Stimulated activated effector memory CD8-positive, alpha-beta T cell treated with anti-CD3 and anti-CD28 coated beads, Interleukin-12 subunit alpha, Interleukin-12 subunit beta, amount 100 ng/mL, for 72 hours (primary cell): Measurements from ENCODE around the gene LRRC7.
A peak's percentile ranks its signal among the peaks of the same experiment; 100 is the strongest.

Experiments used
- ATAC-seq: fragments of 150-1000 bp; cut with Tn5 transposase; 2 replicates; pipeline ENCODE4 v1.10.0; 2021
- DNase-seq, 2 donors: peaks; one replicate each; pipeline ENCODE4 v3.0.0; 2021 to 2022; ENCODE audit warnings: low spot score in 2 of 2
- H3K27ac Mint-ChIP-seq: one replicate; pipeline ENCODE4 v1.8.0; 2022; ENCODE audit warnings: mild to moderate bottlenecking, mixed read lengths
- H3K36me3 Mint-ChIP-seq: one replicate; pipeline ENCODE4 v1.8.0; 2022; ENCODE audit warnings: mild to moderate bottlenecking, mixed read lengths
- H3K4me1 Mint-ChIP-seq: one replicate; pipeline ENCODE4 v1.8.0; 2022; ENCODE audit warnings: mixed read lengths
- H3K4me3 Mint-ChIP-seq: one replicate; pipeline ENCODE4 v1.8.0; 2022; ENCODE audit warnings: mild to moderate bottlenecking, mixed read lengths
- H3K9me3 Mint-ChIP-seq: one replicate; pipeline ENCODE4 v1.8.0; 2022; ENCODE audit warnings: mixed read lengths

Gene LRRC7

GRCh38 chr1:69567652-69568420, at the start of gene LRRC7:
TSS of gene LRRC7 (plus strand) at chr1:69567922. CDS start at chr1:69568640, 718 bp downstream.
- Mint-ChIP-seq H3K36me3 (peaks cover 7% of the 10 kb centered on the region), H3K27ac (no peak within 1 kb of the TSS)

GRCh38 chr1:69519006-69519405, 48.7 kb upstream of the LRRC7 start:
- H3K9me3 Mint-ChIP-seq = peaks cover 14% of the 10 kb centered on the region
- ATAC-seq = no peak
- DNase-seq = no peak
- H3K4me3 Mint-ChIP-seq = no peak overlapping the region
- H3K4me1 Mint-ChIP-seq = no peaks in the 10 kb centered on the region
- no peak overlapping the region for H3K27ac Mint-ChIP-seq
- no peaks in the 10 kb centered on the region for H3K36me3 Mint-ChIP-seq

More at GRCh38 chr1:69567652-69568420, at the start of gene LRRC7:
- H3K4me3 Mint-ChIP-seq = no peak within 1 kb of the TSS
- H3K4me1 Mint-ChIP-seq = no peaks in the 10 kb centered on the region
- peaks cover 3% of the 10 kb centered on the region for H3K9me3 Mint-ChIP-seq
- ATAC-seq (peak; percentile 51), DNase-seq (no peak)

GRCh38 chr1:69520326-69520725, 47.4 kb upstream of the LRRC7 start:
- peaks cover 19% of the 10 kb centered on the region for H3K9me3 Mint-ChIP-seq
- DNase-seq (no peak), ATAC-seq (no peak)
- no peaks in the 10 kb centered on the region for H3K36me3 Mint-ChIP-seq
- no peaks in the 10 kb centered on the region for H3K4me1 Mint-ChIP-seq
- no peak overlapping the region for H3K4me3 Mint-ChIP-seq
- no peak overlapping the region for H3K27ac Mint-ChIP-seq

- ATAC-seq (no peak), DNase-seq (no peak)
- Mint-ChIP-seq H3K4me1 (no peaks in the 10 kb centered on the region), H3K27ac (no peak overlapping the region), H3K9me3 (peaks cover 21% of the 10 kb centered on the region), H3K36me3 (no peaks in the 10 kb centered on the region), H3K4me3 (no peak overlapping the region)
These were observed 44.7 kb upstream of the LRRC7 start for GRCh38 chr1:69523032-69523431.

GRCh38 chr1:69523461-69523860, 44.3 kb upstream of the LRRC7 start:
- no peaks in the 10 kb centered on the region for H3K4me1 Mint-ChIP-seq
- no peak overlapping the region for H3K27ac Mint-ChIP-seq
- H3K9me3 Mint-ChIP-seq = peaks cover 21% of the 10 kb centered on the region
- H3K36me3 Mint-ChIP-seq = no peaks in the 10 kb centered on the region
- no peak overlapping the region for H3K4me3 Mint-ChIP-seq
- ATAC-seq = no peak
- no peak for DNase-seq

- Mint-ChIP-seq H3K27ac (no peak overlapping the region), H3K36me3 (no peaks in the 10 kb centered on the region), H3K9me3 (peaks cover 21% of the 10 kb centered on the region), H3K4me3 (no peak overlapping the region), H3K4me1 (no peaks in the 10 kb centered on the region)
- ATAC-seq (no peak), DNase-seq (no peak)
These were observed 43.7 kb upstream of the LRRC7 start for GRCh38 chr1:69524015-69524414.

- H3K9me3 Mint-ChIP-seq = peaks cover 14% of the 10 kb centered on the region
- no peak for DNase-seq
- ATAC-seq = no peak
- no peaks in the 10 kb centered on the region for H3K36me3 Mint-ChIP-seq
- H3K4me1 Mint-ChIP-seq = no peaks in the 10 kb centered on the region
- no peak overlapping the region for H3K27ac Mint-ChIP-seq
- H3K4me3 Mint-ChIP-seq = no peak overlapping the region
These were observed 40.4 kb upstream of the LRRC7 start for GRCh38 chr1:69527273-69527672.

GRCh38 chr1:69528376-69528775, 39.3 kb upstream of the LRRC7 start:
- ATAC-seq (no peak), DNase-seq (no peak)
- no peak overlapping the region for H3K27ac Mint-ChIP-seq
- no peaks in the 10 kb centered on the region for H3K36me3 Mint-ChIP-seq
- no peak overlapping the region for H3K4me3 Mint-ChIP-seq
- H3K9me3 Mint-ChIP-seq = peaks cover 18% of the 10 kb centered on the region
- no peaks in the 10 kb centered on the region for H3K4me1 Mint-ChIP-seq

GRCh38 chr1:69533343-69533742, 34.4 kb upstream of the LRRC7 start:
- DNase-seq = no peak
- H3K9me3 Mint-ChIP-seq = peaks cover 7% of the 10 kb centered on the region
- H3K4me1 Mint-ChIP-seq = no peaks in the 10 kb centered on the region

GRCh38 chr1:69534829-69535228, 32.9 kb upstream of the LRRC7 start:
- no peak for ATAC-seq

More at GRCh38 chr1:69533343-69533742, 34.4 kb upstream of the LRRC7 start:
- Mint-ChIP-seq H3K36me3 (no peaks in the 10 kb centered on the region), H3K27ac (no peak overlapping the region), H3K4me3 (no peak overlapping the region)
- ATAC-seq = no peak

GRCh38 chr1:69535490-69535889, 32.2 kb upstream of the LRRC7 start:
- ATAC-seq (no peak), DNase-seq (no peak)
- Mint-ChIP-seq H3K4me3 (no peak overlapping the region), H3K9me3 (peaks cover 14% of the 10 kb centered on the region), H3K27ac (no peak overlapping the region), H3K36me3 (no peaks in the 10 kb centered on the region), H3K4me1 (no peaks in the 10 kb centered on the region)

More at GRCh38 chr1:69534829-69535228, 32.9 kb upstream of the LRRC7 start:
- Mint-ChIP-seq H3K36me3 (no peaks in the 10 kb centered on the region), H3K4me1 (no peaks in the 10 kb centered on the region), H3K9me3 (peaks cover 14% of the 10 kb centered on the region), H3K4me3 (no peak overlapping the region), H3K27ac (no peak overlapping the region)
- DNase-seq = no peak

- Mint-ChIP-seq H3K36me3 (no peaks in the 10 kb centered on the region), H3K4me1 (no peaks in the 10 kb centered on the region), H3K27ac (no peak overlapping the region), H3K9me3 (peaks cover 14% of the 10 kb centered on the region), H3K4me3 (no peak overlapping the region)
- DNase-seq (no peak), ATAC-seq (no peak)
These were observed 27.7 kb upstream of the LRRC7 start for GRCh38 chr1:69540052-69540451.

GRCh38 chr1:69551476-69552324, 16.0 kb upstream of the LRRC7 start:
- Mint-ChIP-seq H3K36me3 (no peaks in the 10 kb centered on the region), H3K4me1 (no peaks in the 10 kb centered on the region), H3K9me3 (peaks cover 15% of the 10 kb centered on the region), H3K4me3 (no peak overlapping the region), H3K27ac (no peak overlapping the region)
- ATAC-seq (no peak), DNase-seq (no peak)

GRCh38 chr1:69553726-69554125, 14.0 kb upstream of the LRRC7 start:
- Mint-ChIP-seq H3K36me3 (no peaks in the 10 kb centered on the region), H3K9me3 (peaks cover 19% of the 10 kb centered on the region), H3K4me1 (no peaks in the 10 kb centered on the region), H3K4me3 (no peak overlapping the region), H3K27ac (no peak overlapping the region)
- no peak for DNase-seq
- no peak for ATAC-seq

- no peak overlapping the region for H3K27ac Mint-ChIP-seq
- H3K36me3 Mint-ChIP-seq = peaks cover 7% of the 10 kb centered on the region
- no peaks in the 10 kb centered on the region for H3K4me1 Mint-ChIP-seq
- DNase-seq (no peak), ATAC-seq (no peak)
- peaks cover 3% of the 10 kb centered on the region for H3K9me3 Mint-ChIP-seq
- no peak overlapping the region for H3K4me3 Mint-ChIP-seq
These were observed 876 bp downstream of the LRRC7 start for GRCh38 chr1:69568421-69569174.
